Myocyte (in vitro differentiated cells): ENCODE results near the gene ZBTB4. TPM values are rescaled to one million over a fixed set of nuclear protein-coding genes. Genes with fewer than 3 reads are reported as not detected.
"Not testable (repeated sequence)": the region's sequence is repeated elsewhere in the genome, so short reads cannot be mapped to it uniquely, and the experiment has no call there.

Source experiments
- DNase-seq: peaks from one replicate; pipeline ENCODE4 v3.0.0-alpha.2; 2012; ENCODE audit warnings: low read depth
- total RNA-seq: library from RNA; depleted of rRNA; stranded (reverse); fragments of >200 nt; gene quantifications from 2 replicates; pipeline ENCODE4 v1.2.3, GENCODE V29; 2014

ZBTB4 gene
- total RNA-seq, 1 donor from 2014 or later = 32.8 TPM

GRCh38 chr17:7496470-7497183 lies 17.2 kb upstream of the ZBTB4 start:
- no peak for DNase-seq

GRCh38 chr17:7495906-7496434 lies 16.5 kb upstream of the ZBTB4 start:
- DNase-seq = no peak

GRCh38 chr17:7493941-7494340 lies 14.5 kb upstream of the ZBTB4 start:
- DNase-seq = no peak

GRCh38 chr17:7491583-7491982 lies 12.2 kb upstream of the ZBTB4 start:
- no peak for DNase-seq

- no peak for DNase-seq
Observed at GRCh38 chr17:7490144-7490543, 10.7 kb upstream of the ZBTB4 start.

- DNase-seq = no peak
Observed at GRCh38 chr17:7486181-7486580, 6.8 kb upstream of the ZBTB4 start.

GRCh38 chr17:7484919-7485377 lies 5.5 kb upstream of the ZBTB4 start:
- DNase-seq = no peak

GRCh38 chr17:7484067-7484918 lies 4.9 kb upstream of the ZBTB4 start, which contains the start of gene POLR2A:
Gene POLR2A, plus strand, starts transcription at chr17:7484366.
- peak; percentile 98 for DNase-seq

GRCh38 chr17:7483255-7484066 lies 4.0 kb upstream of the ZBTB4 start:
- DNase-seq = peak; percentile 99

- DNase-seq = not testable (repeated sequence)
Observed at GRCh38 chr17:7482742-7483088, 3.3 kb upstream of the ZBTB4 start.

- not testable (repeated sequence) for DNase-seq
Observed at GRCh38 chr17:7481842-7482741, 2.7 kb upstream of the ZBTB4 start.

- DNase-seq = not testable (repeated sequence)
Observed at GRCh38 chr17:7481275-7481674, 1.8 kb upstream of the ZBTB4 start, which contains the start of gene SLC35G6. Gene SLC35G6, plus strand, starts transcription at chr17:7481446. Its CDS starts 71 bp downstream, at chr17:7481517.

GRCh38 chr17:7480089-7480384 lies 606 bp upstream of the ZBTB4 start:
- DNase-seq = peak; percentile 31

- peak; percentile 68 for DNase-seq
Observed at GRCh38 chr17:7478276-7479212, 887 bp downstream of the ZBTB4 start.

- DNase-seq = peak; percentile 95
Observed at GRCh38 chr17:7477392-7478275, 1.8 kb downstream of the ZBTB4 start.

GRCh38 chr17:7476951-7477350 lies 2.5 kb downstream of the ZBTB4 start:
- DNase-seq = no peak

- no peak for DNase-seq
Observed at GRCh38 chr17:7476494-7476893, 2.9 kb downstream of the ZBTB4 start.

GRCh38 chr17:7475764-7476422 lies 3.5 kb downstream of the ZBTB4 start:
- peak; percentile 53 for DNase-seq
